Astrocyte of the spinal cord (primary cell): Measurements from ENCODE around the gene LURAP1L.

ENCODE experiments used
- DNase-seq: peaks from one replicate; pipeline ENCODE4 v3.0.0; 2011; ENCODE audit warnings: low read depth, low spot score
- H3K4me3 ChIP-seq: 2 replicates; pipeline ENCODE4 v1.5.1; 2011; ENCODE audit warnings: low read depth, mild to moderate bottlenecking, low read length, moderate library complexity
- in situ Hi-C: cut with HindIII; loops from 2 replicates; pipeline ENCODE4 v1.10.0; 2017; ENCODE audit warnings: low sequenced_read_pairs
- TF ChIP-seq, protein P1 (sequence below): IDR thresholded peaks from 2 replicates; pipeline ENCODE4 v1.5.1; 2012; ENCODE audit warnings: low read depth, mild to moderate bottlenecking, low read length, inconsistent platforms

Gene LURAP1L

DNA sequence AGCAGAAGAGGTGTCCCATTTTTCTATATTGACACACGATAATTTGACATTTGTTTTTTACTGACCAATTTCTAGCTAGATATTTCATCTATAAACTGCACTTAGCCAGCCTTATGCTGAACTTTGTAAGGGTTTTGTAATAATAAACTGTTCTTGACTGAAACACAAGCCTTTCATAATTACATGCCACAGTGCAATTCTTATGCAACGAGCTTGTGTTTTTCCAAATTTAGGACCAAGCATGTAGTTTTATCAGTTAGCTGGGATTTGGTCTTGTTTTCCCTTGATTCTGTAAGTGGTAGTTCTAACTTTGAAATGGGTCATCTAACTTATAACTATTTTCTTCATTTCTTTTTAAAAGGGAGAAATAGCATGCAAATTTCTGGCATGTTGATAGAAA, 1.3 kb upstream of the LURAP1L start:
- no peak for DNase-seq
- in situ Hi-C loops, result no loop called here
- TF ChIP-seq, protein P1, sequence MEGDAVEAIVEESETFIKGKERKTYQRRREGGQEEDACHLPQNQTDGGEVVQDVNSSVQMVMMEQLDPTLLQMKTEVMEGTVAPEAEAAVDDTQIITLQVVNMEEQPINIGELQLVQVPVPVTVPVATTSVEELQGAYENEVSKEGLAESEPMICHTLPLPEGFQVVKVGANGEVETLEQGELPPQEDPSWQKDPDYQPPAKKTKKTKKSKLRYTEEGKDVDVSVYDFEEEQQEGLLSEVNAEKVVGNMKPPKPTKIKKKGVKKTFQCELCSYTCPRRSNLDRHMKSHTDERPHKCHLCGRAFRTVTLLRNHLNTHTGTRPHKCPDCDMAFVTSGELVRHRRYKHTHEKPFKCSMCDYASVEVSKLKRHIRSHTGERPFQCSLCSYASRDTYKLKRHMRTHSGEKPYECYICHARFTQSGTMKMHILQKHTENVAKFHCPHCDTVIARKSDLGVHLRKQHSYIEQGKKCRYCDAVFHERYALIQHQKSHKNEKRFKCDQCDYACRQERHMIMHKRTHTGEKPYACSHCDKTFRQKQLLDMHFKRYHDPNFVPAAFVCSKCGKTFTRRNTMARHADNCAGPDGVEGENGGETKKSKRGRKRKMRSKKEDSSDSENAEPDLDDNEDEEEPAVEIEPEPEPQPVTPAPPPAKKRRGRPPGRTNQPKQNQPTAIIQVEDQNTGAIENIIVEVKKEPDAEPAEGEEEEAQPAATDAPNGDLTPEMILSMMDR, result no peak
- H3K4me3 ChIP-seq, result no peak overlapping the region

DNA sequence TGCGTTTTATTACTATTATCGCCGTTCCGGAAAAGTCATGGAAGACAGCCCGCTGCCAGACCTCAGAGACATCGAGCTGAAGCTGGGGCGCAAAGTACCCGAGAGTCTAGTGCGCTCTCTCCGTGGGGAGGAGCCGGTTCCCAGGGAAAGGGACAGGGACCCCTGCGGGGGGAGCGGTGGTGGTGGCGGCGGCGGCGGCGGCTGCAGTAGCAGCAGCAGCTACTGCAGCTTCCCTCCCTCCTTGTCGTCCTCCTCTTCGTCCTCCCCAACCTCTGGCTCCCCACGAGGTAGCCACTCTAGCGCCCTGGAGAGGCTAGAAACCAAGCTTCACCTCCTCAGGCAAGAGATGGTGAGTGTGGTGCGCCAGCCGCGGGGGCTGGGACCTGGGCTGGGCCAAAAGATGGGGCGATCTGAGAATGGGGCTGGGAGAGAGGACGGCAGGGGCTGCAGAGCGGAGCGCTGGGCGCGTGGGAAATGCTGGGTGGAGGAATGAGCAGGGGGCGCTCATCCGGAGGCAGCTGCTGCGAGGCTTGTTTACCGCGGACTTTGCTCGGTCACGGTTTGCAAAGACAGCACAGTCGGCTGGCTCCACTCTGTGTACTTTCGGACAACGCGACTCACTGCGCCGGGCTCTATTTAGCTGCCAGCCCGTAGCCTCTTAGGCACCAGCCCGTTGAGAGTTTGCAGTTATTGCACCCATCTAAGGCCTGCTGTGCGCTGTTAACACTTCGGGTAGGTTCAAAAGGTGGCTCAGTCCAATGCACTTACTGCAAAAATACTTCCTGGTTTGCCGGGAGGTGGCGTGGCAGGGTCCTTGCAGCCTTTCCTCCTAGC, 1.1 kb downstream of the LURAP1L start:
- TF ChIP-seq, protein P1, result peak; percentile 60
- DNase-seq, result peak; percentile 88
- in situ Hi-C loops, result no loop called here
- H3K4me3 ChIP-seq, result peak overlapping the region; percentile 85

GRCh38 chr9:12776513-12777055, 1.8 kb downstream of the LURAP1L start:
- TF ChIP-seq, protein P1, result no peak
- H3K4me3 ChIP-seq, result peak overlapping the region; percentile 85
- in situ Hi-C loops, result no loop called here
- DNase-seq, result no peak

GRCh38 chr9:12777121-12778022, 2.6 kb downstream of the LURAP1L start:
- H3K4me3 ChIP-seq, result peak overlapping the region; percentile 85
- DNase-seq, result no peak
- in situ Hi-C loops, result no loop called here
- TF ChIP-seq, protein P1, result no peak

DNA sequence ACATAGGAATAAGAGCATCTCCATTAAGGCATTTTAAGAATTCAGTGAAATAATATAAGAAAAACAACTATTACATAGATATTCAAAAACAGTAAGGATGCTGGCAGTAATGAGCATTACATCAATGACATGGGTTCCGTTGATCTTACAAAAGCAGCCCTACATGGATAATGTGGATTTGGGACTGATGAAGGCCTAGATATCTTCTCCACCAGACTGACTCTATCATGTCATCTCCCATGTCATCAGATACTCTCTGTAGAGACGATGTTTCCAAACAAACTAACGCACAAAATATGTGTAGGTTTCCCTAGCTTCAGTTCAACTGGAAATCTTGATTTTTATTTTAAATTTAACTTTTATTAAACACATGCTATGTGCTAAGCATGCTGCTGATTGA, 3.6 kb downstream of the LURAP1L start:
- TF ChIP-seq, protein P1, result no peak
- in situ Hi-C loops, result no loop called here
- DNase-seq, result no peak
- H3K4me3 ChIP-seq, result no peak overlapping the region

DNA sequence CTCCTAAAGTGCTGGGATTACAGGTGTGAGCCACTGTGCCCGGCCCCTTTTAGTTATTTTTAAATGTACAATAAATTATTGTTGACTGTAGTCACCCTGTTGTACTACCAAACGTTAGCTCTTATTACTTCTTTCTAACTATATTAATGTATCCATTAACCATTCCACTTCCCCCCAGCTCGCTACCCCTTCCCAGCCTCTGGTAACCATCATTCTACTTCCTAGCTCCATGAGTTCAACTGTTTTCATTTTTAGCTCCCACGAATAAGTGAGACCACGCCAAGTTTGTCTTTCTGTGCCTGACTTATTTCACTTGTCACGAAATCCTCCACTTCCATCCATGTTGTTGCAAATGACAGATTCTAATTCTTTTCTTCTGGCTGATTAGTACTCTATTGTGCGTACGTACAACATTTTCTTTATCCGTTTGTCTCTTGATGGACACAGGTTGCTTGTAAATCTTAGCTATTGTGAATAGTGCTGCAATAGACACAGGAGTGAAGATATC, 6.5 kb downstream of the LURAP1L start:
- H3K4me3 ChIP-seq, result no peak overlapping the region
- no peak for DNase-seq
- TF ChIP-seq, protein P1, result no peak
- in situ Hi-C loops, result no loop called here
